ENCODE measurements around the gene COL4A1.

- TF ChIP-seq EZH2 (IDR thresholded peaks at IDR 0.05; ENCODE audit: insufficient read depth, poor library complexity, severe bottlenecking) (no peak), EZH2phosphoT487 (IDR thresholded peaks at IDR 0.05; ENCODE audit: insufficient read depth, low read depth) (no peak)
Measured at GRCh38 chr13:110274687-110275086, 32.3 kb downstream of the COL4A1 start.

Data from GM23248 (cell line).